ENCODE data around the gene PEX11A.

Gene PEX11A

DNA sequence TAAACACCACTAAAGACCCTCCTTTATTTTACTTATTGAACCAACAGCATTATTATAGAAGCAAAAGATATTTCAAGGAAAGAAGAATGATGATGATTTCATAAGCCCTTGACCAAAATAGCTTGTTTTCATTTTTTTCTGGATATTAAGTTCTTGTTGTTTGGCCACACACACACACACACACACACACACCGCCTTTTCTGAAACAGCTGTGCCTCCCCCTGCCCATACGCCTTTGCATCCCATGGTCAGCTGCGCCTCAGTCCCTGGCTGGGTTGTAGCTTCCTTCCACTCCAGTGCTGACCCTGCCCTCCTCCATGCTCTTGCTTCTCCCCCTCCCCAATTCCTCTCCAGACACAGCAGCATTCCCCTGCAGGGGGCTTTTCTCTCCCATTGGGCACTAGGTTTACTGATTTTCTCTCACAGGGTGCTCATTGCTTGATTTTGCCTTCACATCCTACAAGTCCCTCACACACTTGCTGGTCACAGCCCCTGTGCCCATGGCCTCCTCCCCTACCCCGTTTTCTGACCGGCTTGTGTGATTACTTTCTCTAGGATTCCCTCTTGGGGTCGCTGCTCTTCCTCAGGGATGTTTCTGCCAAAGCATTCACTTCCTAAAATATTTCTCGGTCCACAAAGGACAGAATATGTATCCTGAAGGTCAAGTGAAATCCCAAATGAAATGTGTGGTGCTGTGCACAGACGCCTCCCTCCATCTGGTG is 42.1 kb upstream of the PEX11A start:
- peaks cover 10% of the 10 kb centered on the region for H3K27me3 ChIP-seq (ENCODE audit: control insufficient read depth, low read length)
- no peaks in the 10 kb centered on the region for H3K79me2 ChIP-seq (ENCODE audit: control insufficient read depth, low read length)
- no peaks in the 10 kb centered on the region for H3F3A ChIP-seq (ENCODE audit: control insufficient read depth, insufficient read depth)
- H3K9me2 ChIP-seq (replicated peaks; ENCODE audit: control insufficient read depth, low read length) = no peaks in the 10 kb centered on the region
- H3K4me3 ChIP-seq (ENCODE audit: low read length) = no peak overlapping the region
- H4K20me1 ChIP-seq (ENCODE audit: control insufficient read depth, insufficient read depth, low read depth, low read length) = no peaks in the 10 kb centered on the region
- no peak overlapping the region for H3K4me2 ChIP-seq (ENCODE audit: low read length)
- H3K36me3 ChIP-seq (ENCODE audit: control insufficient read depth, low read length) = no peaks in the 10 kb centered on the region
- no peaks in the 10 kb centered on the region for H3K9me3 ChIP-seq (ENCODE audit: control insufficient read depth, insufficient read depth, low read length)
- H3K27ac ChIP-seq (ENCODE audit: low read depth, low read length) = no peak overlapping the region
- no peaks in the 10 kb centered on the region for H3K4me1 ChIP-seq (ENCODE audit: control insufficient read depth, low read length)
- TF ChIP-seq, protein P1, sequence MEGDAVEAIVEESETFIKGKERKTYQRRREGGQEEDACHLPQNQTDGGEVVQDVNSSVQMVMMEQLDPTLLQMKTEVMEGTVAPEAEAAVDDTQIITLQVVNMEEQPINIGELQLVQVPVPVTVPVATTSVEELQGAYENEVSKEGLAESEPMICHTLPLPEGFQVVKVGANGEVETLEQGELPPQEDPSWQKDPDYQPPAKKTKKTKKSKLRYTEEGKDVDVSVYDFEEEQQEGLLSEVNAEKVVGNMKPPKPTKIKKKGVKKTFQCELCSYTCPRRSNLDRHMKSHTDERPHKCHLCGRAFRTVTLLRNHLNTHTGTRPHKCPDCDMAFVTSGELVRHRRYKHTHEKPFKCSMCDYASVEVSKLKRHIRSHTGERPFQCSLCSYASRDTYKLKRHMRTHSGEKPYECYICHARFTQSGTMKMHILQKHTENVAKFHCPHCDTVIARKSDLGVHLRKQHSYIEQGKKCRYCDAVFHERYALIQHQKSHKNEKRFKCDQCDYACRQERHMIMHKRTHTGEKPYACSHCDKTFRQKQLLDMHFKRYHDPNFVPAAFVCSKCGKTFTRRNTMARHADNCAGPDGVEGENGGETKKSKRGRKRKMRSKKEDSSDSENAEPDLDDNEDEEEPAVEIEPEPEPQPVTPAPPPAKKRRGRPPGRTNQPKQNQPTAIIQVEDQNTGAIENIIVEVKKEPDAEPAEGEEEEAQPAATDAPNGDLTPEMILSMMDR (IDR thresholded peaks at IDR 0.05; ENCODE audit: low read depth, low read length, poor library complexity, severe bottlenecking) = no peak
- TF ChIP-seq EZH2phosphoT487 (IDR thresholded peaks at IDR 0.05; ENCODE audit: borderline replicate concordance, low read length) = no peak

DNA sequence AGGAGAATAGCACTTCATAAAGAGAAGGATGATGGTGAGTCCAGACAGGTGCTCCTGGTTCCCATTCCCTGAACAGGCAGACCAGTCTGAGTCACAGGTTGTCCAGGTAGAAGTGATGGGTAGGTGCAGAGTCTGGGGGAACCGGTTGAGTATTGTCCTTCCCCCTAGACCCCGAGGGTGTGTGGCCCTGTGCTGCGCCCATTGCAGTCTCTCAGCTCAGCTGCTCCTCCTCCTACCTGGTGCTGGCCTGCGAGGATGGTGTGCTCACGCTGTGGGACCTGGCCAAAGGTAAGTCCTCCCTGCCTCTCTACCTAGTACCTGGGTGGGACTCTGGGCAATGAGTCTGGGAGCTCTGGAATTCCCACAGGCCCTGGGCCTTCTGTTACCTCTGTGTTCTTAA is 40.7 kb upstream of the PEX11A start:
- H3K4me2 ChIP-seq (ENCODE audit: low read length) = no peak overlapping the region
- TF ChIP-seq EZH2phosphoT487 (IDR thresholded peaks at IDR 0.05; ENCODE audit: borderline replicate concordance, low read length) = no peak
- TF ChIP-seq, protein P1 (IDR thresholded peaks at IDR 0.05; ENCODE audit: low read depth, low read length, poor library complexity, severe bottlenecking) = no peak
- no peaks in the 10 kb centered on the region for H3K36me3 ChIP-seq (ENCODE audit: control insufficient read depth, low read length)
- no peaks in the 10 kb centered on the region for H3K9me3 ChIP-seq (ENCODE audit: control insufficient read depth, insufficient read depth, low read length)
- no peak overlapping the region for H3K27ac ChIP-seq (ENCODE audit: low read depth, low read length)
- peaks cover 10% of the 10 kb centered on the region for H3K27me3 ChIP-seq (ENCODE audit: control insufficient read depth, low read length)
- no peaks in the 10 kb centered on the region for H4K20me1 ChIP-seq (ENCODE audit: control insufficient read depth, insufficient read depth, low read depth, low read length)
- no peaks in the 10 kb centered on the region for H3K79me2 ChIP-seq (ENCODE audit: control insufficient read depth, low read length)
- H3K4me1 ChIP-seq (ENCODE audit: control insufficient read depth, low read length) = no peaks in the 10 kb centered on the region
- no peak overlapping the region for H3K4me3 ChIP-seq (ENCODE audit: low read length)
- H3F3A ChIP-seq (ENCODE audit: control insufficient read depth, insufficient read depth) = no peaks in the 10 kb centered on the region
- no peaks in the 10 kb centered on the region for H3K9me2 ChIP-seq (replicated peaks; ENCODE audit: control insufficient read depth, low read length)

DNA sequence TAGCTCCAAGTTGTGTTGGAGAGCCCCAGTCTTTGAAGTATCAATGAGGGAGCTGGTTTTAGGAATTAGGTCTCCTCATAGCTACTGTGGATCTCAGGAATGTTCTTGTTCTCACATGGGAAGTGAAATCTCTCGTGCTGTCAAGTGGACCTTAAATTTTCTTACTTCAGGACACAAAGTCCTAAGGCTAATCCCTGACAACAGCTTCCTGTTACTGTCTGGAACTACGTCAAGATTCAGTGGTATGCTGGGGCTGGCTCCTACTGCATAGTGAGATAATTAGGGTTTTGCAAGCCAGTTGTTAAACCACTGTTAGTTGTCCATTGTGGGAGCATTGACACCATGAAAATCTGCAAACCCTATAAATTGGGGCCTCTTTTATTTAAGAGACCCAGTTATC is 37.7 kb upstream of the PEX11A start:
- H4K20me1 ChIP-seq (ENCODE audit: control insufficient read depth, insufficient read depth, low read depth, low read length) = no peaks in the 10 kb centered on the region

More for the DNA sequence above, 37.7 kb upstream of the PEX11A start:
- Histone ChIP-seq H3K9me3 (ENCODE audit: control insufficient read depth, insufficient read depth, low read length) (peaks cover 7% of the 10 kb centered on the region; the same call in 1 of the 2 replicates), H3K79me2 (ENCODE audit: control insufficient read depth, low read length) (no peaks in the 10 kb centered on the region), H3K27ac (ENCODE audit: low read depth, low read length) (no peak overlapping the region), H3K27me3 (ENCODE audit: control insufficient read depth, low read length) (peaks cover 5% of the 10 kb centered on the region), H3K9me2 (replicated peaks; ENCODE audit: control insufficient read depth, low read length) (no peaks in the 10 kb centered on the region), H3K4me1 (ENCODE audit: control insufficient read depth, low read length) (no peaks in the 10 kb centered on the region), H3K4me2 (ENCODE audit: low read length) (no peak overlapping the region), H3F3A (ENCODE audit: control insufficient read depth, insufficient read depth) (no peaks in the 10 kb centered on the region), H3K4me3 (ENCODE audit: low read length) (no peak overlapping the region), H3K36me3 (ENCODE audit: control insufficient read depth, low read length) (no peaks in the 10 kb centered on the region)
- TF ChIP-seq, protein P1 (IDR thresholded peaks at IDR 0.05; ENCODE audit: low read depth, low read length, poor library complexity, severe bottlenecking) = no peak
